ENCODE data around the gene SCYGR3.
"Not testable (repeated sequence)": the region's sequence is repeated elsewhere in the genome, so short reads cannot be mapped to it uniquely, and the experiment has no call there.

SCYGR3 gene

DNA sequence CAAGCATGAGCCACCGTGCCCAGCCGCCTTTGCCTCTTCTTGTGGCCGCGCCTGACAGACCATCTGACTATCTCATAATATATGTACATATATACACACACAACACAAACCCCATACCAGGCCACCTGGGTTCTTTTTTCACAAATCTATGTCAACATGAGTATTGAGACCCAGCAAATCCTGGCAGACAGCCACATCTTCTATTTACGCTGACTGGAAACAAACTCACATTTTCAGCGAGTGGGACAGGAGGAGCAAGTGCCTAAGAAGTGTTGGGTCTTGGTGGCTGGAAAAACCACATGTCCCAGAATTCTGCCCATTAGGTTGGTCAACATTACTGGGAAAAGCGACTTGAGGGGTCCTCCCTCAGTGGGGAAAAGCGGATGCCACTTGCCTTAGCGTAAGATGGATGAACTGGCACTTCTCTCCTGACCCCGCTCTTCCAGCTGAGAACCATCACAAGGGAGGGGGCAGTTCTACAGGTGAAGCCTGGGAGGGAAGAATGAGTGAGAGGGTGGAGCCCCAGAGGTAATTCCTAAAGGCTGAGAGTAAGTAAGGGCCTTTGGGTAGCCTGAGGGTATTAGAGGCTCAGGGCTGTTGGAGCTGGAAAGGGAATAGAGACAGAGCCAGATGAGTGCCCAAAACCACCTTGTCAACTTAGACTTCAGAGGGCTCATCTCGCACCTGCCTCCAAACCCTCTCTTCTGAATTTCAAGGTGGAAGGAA is 1.9 kb downstream of the SCYGR3 start:
- peak; percentile 88 for DNase-seq

DNA sequence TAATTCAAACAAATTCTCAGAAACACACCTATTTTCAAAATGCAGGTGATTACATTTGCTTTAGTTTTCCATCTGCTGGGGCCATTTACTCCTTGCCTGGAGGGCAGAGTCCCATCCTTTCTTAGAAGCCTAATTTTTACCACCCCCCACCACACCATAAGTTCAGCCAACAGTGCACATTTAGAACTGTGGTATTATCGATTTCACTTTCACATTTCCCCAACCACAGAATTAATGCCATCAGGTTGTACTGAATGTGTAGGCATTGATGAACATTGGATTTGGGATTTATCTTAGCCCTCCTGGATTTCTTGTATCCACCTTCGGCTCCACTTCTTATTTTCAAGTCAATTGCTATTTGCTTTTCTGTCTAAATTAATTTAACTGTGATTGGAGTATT is 4.5 kb downstream of the SCYGR3 start:
- DNase-seq, result no peak

DNA sequence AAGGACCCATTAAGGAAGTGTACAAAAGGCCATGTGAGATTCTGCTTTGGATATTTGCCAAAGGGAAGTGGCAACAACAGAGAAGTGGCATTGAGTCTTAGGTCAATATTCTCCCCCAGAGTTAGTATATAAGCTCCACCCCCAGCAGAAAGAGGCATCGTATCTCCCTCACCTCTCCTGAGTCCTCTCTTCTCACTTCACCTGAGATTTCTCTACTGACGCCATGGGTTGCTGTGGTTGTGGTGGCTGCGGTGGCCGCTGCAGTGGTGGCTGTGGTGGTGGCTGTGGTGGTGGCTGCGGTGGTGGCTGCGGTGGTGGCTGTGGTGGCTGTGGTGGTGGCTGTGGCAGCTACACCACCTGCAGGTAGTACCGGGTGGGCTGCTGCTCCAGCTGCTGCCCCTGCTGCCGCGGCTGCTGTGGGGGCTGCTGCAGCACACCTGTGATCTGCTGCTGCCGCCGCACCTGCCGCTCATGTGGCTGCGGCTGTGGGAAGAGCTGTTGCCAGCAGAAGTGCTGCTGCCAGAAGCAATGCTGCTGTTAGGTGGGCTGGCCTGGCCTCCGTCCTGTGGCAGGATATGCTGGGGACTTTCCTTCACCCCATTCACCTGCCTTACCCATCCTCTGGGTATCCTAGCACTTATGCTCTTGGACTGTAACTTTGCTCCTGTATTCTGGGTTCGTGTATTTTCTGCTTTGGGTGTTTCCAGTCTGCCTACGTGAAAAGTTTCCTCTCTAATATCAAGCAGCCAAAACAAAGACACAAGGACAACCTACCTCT is 5.9 kb downstream of the SCYGR3 start:
- peak; percentile 66 for DNase-seq

DNA sequence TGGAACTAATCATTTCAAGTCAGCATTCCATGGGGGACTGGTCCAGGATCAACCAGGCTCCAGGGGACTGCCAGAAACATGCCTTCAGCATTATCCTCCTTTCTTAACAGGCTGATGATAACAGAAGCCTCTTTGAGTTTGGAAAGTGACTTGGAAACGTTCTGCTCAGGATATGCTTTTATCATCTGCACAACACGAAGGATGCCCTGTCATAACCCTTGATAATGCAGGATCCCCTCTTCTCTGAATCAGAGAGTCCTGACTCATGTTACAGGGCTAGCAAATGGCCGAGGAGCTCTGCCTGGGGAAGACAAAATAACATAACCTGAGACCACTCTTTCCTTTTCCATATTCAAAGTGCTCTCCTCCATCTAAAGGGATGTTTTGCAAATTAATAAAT is 6.7 kb downstream of the SCYGR3 start:
- no peak for DNase-seq

DNA sequence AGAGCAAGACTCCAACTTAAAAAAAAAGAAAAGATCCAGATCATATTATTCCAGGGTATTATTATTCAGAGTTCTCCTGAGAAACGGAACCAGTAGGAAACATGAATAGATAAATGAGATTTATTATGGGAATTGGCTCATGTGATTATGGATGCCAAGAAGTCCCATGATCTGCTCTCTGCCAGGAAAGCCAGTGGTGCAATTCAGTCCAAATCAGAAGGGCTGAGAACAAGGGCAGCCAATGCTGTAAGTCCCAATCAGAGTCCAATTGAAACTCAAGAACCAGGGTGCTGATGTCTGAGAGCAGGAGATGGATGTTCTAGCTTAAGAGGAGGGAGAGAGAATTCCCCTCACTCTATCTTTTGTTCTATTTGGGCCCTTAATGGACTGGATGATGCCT is 8.2 kb downstream of the SCYGR3 start:
- no peak for DNase-seq

DNA sequence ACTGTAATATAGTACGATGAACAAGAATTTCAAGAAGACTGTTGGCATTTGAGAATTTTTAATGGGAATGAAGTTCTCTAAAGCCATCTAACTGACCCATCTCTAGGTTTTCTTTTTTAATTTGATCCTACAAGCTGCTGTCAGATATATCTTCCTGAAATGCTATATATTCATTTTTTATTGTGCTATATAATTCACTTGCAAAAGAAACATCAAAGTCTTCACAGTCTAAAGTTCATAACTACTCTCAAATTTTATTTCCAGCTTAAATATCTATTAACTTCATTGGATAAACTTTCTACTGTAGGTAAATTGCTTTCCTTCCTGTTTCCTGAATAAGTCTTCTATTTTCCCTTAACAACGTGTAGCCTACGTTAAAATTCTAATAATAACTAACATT is 12.3 kb downstream of the SCYGR3 start:
- DNase-seq, result no peak

DNA sequence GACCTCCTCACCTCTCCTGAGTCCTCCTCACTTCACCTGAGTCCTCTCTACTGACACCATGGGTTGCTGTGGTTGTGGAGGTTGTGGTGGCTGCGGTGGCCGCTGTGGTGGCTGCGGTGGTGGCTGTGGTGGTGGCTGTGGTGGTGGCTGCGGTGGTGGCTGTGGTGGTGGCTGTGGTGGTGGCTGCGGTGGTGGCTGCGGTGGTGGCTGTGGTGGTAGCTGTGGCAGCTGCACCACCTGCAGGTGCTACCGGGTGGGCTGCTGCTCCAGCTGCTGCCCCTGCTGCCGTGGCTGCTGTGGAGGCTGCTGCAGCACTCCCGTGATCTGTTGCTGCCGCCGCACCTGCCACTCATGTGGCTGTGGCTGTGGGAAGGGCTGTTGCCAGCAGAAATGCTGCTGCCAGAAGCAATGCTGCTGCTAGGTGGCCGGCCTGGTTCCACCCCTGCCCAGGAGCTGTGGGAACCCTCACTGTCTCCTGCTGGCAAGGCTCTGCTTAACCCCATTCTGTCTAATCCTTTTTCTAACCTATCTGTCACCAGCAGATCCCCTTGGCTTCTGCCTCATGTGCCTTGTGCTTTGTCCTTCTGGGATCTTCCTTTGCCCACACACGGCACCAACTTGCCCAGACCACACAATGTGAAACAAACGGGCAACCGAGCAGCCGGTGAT is 15.7 kb downstream of the SCYGR3 start, which contains the start of gene SCYGR2:
Gene SCYGR2 (plus strand): TSS at position 59 of the 669 bp plus-strand sequence. CDS start 0 bp downstream, at position 59.
- not testable (repeated sequence) for DNase-seq

DNA sequence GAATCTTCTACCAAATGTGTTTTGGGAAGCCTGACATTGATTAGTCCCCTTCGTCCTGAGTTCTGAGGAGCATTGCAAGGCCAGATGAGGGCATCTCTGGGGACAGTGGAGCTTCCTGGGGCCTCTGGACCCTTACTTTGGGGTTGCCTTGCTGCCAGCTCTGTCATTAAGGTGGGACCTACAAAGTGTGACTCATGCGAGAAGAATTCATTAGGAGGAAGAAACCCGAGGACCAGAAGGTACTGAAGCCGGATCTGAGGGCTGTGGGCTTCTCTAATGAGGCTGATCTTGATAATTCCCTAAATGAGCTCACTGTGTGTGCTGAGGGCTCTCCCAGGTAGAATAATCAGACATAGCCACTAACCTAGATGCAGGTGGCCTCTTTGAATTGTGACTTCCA is 16.6 kb downstream of the SCYGR3 start:
- no peak for DNase-seq

DNA sequence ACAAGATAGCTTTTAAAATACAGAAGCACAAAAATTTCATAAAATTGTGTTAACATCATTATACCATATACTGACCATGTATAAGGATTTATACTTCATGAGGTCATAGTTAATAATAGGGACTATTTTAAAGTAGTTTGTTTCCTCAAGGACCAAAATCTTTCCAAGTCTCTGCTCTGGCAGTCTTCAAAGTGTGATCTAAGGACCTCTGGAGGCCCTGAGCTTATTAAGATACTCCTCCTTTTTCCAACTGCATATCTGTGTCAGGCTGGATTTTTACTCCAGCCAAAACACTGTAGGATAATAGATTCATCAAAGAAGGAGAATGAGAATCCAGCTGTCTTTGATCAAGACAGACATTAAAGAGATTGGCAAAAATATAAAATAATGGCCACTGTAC is 17.6 kb downstream of the SCYGR3 start:
- no peak for DNase-seq

DNA sequence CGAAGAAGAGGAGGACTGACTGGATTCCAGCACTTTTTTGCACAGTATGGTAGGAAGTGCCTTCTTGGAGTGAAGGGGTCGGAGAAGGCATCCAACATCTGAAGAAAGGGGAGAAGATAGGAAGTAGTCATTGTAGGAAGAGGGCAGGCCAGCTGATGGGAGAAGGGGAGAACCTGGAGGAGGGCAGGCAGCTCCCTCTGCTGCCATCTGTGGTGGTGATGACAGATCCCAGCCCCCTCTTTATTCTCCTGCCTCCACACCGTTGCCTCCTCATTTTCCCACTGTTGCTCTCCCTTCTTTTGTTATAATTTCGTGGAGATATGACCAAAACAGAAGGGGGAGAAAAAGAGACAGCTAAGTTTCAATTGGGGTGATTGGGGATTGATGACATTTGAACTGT is 18.8 kb downstream of the SCYGR3 start:
- no peak for DNase-seq

DNA sequence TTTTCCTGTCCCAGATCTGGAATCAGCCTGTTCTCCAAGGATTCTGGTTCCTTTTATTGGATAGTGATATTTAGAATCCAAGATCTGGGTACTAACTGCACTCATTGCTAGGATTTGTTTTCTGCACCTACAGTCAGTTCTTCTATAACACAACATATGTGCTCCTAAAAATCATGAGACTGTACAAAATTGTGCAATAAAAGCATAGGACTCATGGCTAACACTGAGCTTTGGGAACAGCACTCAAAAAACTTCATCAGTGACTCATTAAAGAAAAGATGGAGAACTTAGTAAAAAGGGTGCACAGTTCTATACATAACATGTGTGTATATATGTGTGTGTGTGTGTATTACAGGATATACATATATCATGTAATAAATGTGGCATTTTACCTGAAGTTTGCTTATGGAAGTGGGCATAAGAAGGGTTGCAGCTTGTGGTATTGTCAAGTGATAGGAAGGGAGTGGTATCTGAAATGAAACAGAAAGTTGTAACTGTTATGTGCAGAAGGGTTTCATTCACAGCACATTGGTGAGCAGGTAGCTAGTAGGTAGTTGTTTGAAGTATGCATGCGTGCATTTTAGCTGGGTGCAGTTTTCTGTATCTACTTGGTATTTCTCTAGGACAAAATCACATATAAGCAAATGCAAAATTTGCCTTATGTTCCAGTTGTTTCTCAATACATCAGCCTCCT is 21.8 kb downstream of the SCYGR3 start:
- no peak for DNase-seq

DNA sequence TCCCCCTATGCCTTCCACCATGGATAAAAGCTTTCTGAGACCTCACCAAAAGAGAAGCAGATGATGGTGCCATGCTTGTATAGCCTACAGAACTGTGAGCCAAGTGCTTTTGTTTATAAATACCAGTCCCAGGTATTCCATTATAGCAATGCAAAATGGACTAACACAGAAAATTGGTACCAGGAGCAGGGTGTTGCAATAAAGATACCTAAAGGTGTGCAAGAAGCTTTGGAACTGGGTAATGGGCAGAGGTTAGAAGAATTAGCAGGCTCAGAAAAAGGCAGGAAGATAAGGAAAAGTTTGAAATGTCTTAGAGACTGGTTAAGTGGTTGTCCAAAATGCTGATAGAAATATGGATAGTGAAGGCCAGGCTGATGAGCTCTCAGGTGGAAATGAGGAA is 32.3 kb downstream of the SCYGR3 start:
- DNase-seq, result no peak

DNA sequence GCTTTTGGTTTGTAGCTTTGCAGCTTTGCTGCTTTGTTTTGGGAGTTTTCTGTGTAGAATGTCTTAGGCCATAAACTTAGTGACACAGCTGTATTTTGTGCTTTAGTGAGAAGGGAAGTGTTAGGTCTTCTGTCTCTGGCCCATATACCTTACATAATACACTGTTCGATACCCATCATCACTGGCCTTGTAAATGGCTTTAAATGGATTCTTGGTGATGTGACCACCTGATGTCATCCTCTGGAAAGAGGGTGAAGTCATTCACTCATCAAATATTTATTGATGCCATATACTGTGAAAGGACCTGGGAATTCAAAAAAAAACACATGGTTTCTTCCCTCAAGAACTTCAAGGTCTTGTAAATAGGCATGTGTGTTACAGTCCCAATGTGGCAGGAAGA is 34.8 kb downstream of the SCYGR3 start:
- no peak for DNase-seq

DNA sequence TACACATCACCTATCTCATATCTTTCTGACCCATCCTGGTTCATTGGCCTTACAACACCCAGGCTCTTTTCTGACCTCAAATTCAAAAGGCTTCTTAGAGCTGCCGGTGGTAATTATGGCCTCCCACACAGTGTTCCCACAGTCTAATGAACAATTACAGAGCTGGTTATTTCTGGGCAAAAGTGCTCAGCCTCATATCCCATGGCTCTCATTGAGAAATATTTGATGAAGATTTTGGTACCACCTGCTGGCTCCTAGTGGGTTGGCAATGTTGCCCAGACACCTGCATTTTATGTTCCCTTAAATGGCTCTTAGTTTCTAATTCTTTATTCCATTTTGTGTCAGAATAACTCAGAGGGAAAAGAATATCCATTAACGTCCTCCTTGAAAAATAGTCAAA is 36.0 kb downstream of the SCYGR3 start:
- DNase-seq, result no peak

DNA sequence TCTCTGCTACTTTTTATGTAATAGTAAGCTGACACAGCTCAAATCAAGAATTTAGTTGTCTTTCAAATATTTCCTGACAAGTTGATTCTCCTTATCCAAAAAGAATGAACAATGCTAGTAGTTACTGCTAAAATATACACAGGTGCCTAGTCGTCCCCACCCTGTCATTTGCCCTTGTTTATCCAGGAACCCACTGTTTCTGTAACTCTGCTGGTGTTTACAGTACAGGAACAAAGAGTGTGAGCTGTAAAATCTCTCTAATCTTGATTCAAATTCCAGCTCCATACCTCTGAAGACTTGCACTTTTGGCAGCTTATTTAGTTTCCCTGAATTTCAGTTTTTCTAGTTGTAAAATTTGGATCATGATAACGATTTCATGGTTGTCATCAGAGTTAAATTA is 37.1 kb downstream of the SCYGR3 start:
- no peak for DNase-seq

DNA sequence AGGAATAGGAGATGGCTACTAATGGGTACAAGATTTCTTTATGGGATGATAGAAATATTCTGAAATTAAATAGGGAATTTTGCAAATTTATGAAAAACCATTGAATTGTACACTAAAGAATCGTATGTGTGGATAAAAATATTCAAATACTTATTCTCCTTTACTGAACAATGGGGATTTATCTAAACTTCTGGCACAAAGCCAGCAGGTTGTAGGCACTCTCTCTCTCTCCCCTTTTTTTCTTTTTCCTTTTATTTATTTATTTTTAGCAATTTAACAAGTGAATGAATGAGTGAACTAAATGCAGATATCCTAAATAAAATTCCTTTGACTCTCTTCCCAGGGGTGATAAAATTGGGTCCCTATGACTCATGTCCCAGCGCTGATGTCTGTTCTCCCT is 37.8 kb downstream of the SCYGR3 start:
- DNase-seq, result no peak

DNA sequence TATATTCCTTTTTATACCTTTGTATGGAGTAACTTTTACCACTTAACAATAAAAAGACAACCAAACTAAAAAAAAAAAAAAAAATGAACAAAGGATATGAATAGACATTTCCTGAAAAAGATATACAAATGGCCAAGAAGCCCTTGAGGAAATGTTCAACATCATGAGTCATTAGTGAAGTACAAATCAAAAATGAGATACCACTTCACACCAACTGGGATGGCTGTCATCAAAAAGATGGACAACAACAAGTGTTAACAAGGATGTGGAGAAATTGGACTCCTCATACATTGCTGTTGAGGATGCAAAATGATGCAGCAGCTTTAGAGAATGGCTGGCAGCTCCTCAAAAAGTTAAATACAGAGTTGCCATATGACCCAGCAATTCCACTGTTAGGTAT is 38.5 kb downstream of the SCYGR3 start:
- DNase-seq, result no peak

DNA sequence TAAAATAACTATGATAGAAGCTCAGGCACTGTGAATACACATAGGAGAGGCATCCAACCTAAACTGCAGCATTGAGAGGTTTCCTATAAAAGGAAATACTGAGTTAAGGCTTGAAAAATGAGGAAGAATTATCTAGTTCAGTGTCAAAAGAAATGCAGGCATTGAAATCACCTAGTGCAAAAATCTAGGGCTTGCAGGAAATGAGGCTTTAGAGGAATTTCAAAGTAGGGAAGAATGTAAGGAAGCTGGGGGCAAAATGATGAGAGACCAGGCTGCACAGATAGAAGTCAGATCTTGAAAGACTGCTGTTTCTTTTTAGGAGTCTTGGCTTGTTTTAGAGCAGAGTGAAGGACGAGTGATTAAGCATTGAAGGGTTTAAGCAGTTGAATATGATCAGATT is 44.0 kb downstream of the SCYGR3 start:
- DNase-seq, result no peak

DNA sequence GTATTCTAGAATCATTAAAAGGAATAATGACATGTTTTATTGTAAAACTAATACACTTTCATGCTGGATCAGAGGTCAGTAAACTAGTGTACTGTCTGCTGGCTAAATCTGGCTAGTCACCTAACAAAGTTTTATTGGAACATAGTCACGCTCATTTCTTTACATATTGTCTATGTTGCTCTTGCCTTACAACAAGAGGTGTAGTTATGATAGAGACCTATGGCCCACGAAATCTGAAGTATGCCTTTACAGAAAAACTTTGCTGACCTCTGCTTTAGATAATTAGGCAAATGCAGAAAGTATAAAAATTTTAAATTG is 45.8 kb downstream of the SCYGR3 start:
- DNase-seq, result no peak

DNA sequence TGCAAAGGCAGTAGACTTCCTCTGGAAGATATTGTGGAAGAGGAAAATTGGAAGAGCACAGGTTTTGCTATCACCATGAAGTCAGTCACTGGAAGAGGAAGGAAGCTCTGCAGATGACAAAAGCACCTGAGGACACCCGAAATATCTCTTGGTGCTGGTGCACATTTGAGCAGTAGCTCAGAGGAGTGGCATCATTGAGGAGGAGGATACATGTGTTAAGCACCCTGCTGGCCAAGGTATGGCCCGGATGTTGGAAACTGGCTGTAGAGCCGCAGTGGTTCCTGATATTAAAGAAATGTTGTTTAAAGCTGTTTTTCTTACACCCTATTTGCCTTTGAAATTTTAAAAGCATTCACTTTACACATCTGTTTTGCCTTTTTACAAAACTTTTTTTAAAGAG is 48.6 kb downstream of the SCYGR3 start:
- no peak for DNase-seq

DNA sequence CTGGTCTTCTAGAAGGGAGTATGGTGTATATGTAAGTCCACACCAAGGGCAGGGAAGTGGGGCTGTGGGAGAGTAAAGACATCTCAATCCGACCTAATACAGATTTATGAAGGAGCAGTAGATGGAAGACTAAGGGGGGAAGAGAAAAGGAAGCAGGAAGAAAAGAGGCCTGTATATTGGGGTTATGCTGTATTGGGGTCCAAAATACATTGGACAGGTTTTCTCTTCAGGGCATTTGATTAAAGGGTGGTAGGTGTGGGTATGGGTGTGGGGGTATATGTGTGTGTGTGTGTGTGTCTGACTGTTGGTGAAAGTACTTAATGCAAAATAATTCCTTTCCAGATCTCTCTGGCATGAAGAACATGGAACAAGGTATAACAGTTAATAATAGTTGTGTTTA is 49.6 kb downstream of the SCYGR3 start:
- no peak for DNase-seq

All from NCI-H345 (cell line).